CD8-positive, alpha-beta memory T cell (primary cell): ENCODE results near the gene RASGEF1C. TPM values are rescaled to one million over a fixed set of nuclear protein-coding genes. Genes with fewer than 3 reads are reported as not detected.
A peak's percentile ranks its signal among the peaks of the same experiment; 100 is the strongest.
"Not testable (repeated sequence)": the region's sequence is repeated elsewhere in the genome, so short reads cannot be mapped to it uniquely, and the experiment has no call there.

ENCODE experiments used
- CTCF ChIA-PET: fragments of 350-600 bp; sonication (Branson Sonifier 250); formaldehyde crosslinking; loops from one replicate; lab custom pipeline; 2021; ENCODE audit warnings: antibody characterized with exemption; lab: Charles Lee
- POLR2A ChIA-PET: fragments of 350-600 bp; sonication (Branson Sonifier 250); formaldehyde crosslinking; loops from one replicate; lab custom pipeline; 2021; ENCODE audit warnings: antibody characterized with exemption; lab: Charles Lee
- DNase-seq, 5 donors: peaks; one replicate each; pipeline versions ENCODE4 v3.0.0 to v3.0.0-alpha.2; 2020 to 2022; ENCODE audit warnings: mixed read lengths in 1 of 5
- H3K27ac ChIP-seq: one replicate; pipeline ENCODE4 v1.7.0; 2013; ENCODE audit warnings: low read depth, mild to moderate bottlenecking, low read length, moderate library complexity
- H3K27me3 ChIP-seq: 2 replicates; pipeline ENCODE4 v1.7.0; 2013; ENCODE audit warnings: low read length, mild to moderate bottlenecking; ENCODE audit not compliant: insufficient read depth, poor library complexity, severe bottlenecking
- H3K36me3 ChIP-seq: 2 replicates; pipeline ENCODE4 v1.7.0; 2013; ENCODE audit warnings: mild to moderate bottlenecking, low read length, moderate library complexity; ENCODE audit not compliant: insufficient read depth
- H3K4me1 ChIP-seq: 2 replicates; pipeline ENCODE4 v1.7.0; 2013; ENCODE audit warnings: mild to moderate bottlenecking, low read length, moderate library complexity; ENCODE audit not compliant: insufficient read depth
- H3K4me3 ChIP-seq: 2 replicates; pipeline ENCODE4 v1.7.0; 2013; ENCODE audit warnings: mild to moderate bottlenecking, low read length
- H3K9me3 ChIP-seq: 2 replicates; pipeline ENCODE4 v1.7.0; 2013; ENCODE audit warnings: mild to moderate bottlenecking, low read length
- H3K27ac Mint-ChIP-seq, 8 donors: one replicate each; pipeline ENCODE4 v1.8.0; 2020 to 2021; ENCODE audit warnings: mixed read lengths in 8 of 8, mild to moderate bottlenecking in 6 of 8, inconsistent platforms in 3 of 8, moderate library complexity in 3 of 8
- H3K27me3 Mint-ChIP-seq, 2 donors: one replicate each; pipeline ENCODE4 v1.8.0; 2020 to 2021; ENCODE audit warnings: mixed read lengths in 2 of 2, mild to moderate bottlenecking in 1 of 2, moderate library complexity in 1 of 2
- H3K36me3 Mint-ChIP-seq, 3 donors: one replicate each; pipeline ENCODE4 v1.8.0; 2020 to 2021; ENCODE audit warnings: mixed read lengths in 3 of 3, inconsistent platforms in 1 of 3, mild to moderate bottlenecking in 1 of 3
- H3K4me1 Mint-ChIP-seq, 3 donors: one replicate each; pipeline ENCODE4 v1.8.0; 2020 to 2021; ENCODE audit warnings: mixed read lengths in 3 of 3, inconsistent platforms in 1 of 3, mild to moderate bottlenecking in 1 of 3
- H3K4me3 Mint-ChIP-seq, 7 donors: one replicate each; pipeline ENCODE4 v1.8.0; 2020 to 2021; ENCODE audit warnings: mixed read lengths in 7 of 7, mild to moderate bottlenecking in 6 of 7, moderate library complexity in 4 of 7, inconsistent platforms in 2 of 7
- H3K9me3 Mint-ChIP-seq, 5 donors: one replicate each; pipeline ENCODE4 v1.8.0; 2020 to 2022; ENCODE audit warnings: mixed read lengths in 5 of 5, mild to moderate bottlenecking in 3 of 5, moderate library complexity in 2 of 5, inconsistent platforms in 1 of 5
- polyA plus RNA-seq: library from polyadenylated mRNA; unstranded; fragments of 300-500 nt; fragmentation: Illumina TruSeq; gene quantifications from one replicate; pipeline ENCODE4 v1.2.3, GENCODE V29; 2021
- total RNA-seq, 2 experiments: library from RNA; stranded (reverse); gene quantifications; one replicate each; pipeline ENCODE4 v1.2.3, GENCODE V29; 2021

RASGEF1C gene
- total and polyA plus RNA-seq, 3 experiments from 2014 or later: not detected

DNA sequence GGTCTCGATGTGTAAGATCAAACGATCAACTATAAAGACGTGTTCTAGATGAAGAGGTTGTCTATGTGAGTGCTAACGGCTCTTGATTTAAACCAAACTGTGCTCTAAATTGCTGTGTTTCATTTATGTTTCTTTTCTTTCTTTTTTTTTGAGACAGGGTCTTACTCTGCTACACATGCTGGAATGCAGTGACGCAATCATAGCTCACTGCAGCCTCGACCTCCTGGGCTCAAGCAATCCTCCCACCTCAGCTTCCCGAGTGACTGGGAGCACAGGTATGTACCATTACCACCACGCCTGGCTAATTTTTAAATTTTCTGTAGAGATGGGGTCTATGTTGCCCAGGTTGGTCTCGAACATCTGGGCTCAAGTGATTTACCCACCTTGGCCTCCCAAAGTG lies 113.5 kb downstream of the RASGEF1C start:
- H3K4me1 Mint-ChIP-seq: peaks cover 4 to 8% (median 7%) of the 10 kb centered on the region in 3 donors
- DNase-seq: no peak
- peaks cover 8 to 20% of the 10 kb centered on the region in 2 donors for H3K27me3 Mint-ChIP-seq
- CTCF ChIA-PET: no interaction called here
- POLR2A ChIA-PET: no interaction called here
- no peak overlapping the region for H3K4me3 Mint-ChIP-seq
- H3K27ac ChIP-seq: no peak overlapping the region
- no peaks in the 10 kb centered on the region for H3K36me3 ChIP-seq
- H3K9me3 ChIP-seq: no peaks in the 10 kb centered on the region
- no peaks in the 10 kb centered on the region for H3K9me3 Mint-ChIP-seq
- H3K27ac Mint-ChIP-seq: no peak overlapping the region
- no peaks in the 10 kb centered on the region for H3K36me3 Mint-ChIP-seq
- H3K27me3 ChIP-seq: no peaks in the 10 kb centered on the region
- H3K4me1 ChIP-seq: peaks cover 6% of the 10 kb centered on the region
- no peak overlapping the region for H3K4me3 ChIP-seq

DNA sequence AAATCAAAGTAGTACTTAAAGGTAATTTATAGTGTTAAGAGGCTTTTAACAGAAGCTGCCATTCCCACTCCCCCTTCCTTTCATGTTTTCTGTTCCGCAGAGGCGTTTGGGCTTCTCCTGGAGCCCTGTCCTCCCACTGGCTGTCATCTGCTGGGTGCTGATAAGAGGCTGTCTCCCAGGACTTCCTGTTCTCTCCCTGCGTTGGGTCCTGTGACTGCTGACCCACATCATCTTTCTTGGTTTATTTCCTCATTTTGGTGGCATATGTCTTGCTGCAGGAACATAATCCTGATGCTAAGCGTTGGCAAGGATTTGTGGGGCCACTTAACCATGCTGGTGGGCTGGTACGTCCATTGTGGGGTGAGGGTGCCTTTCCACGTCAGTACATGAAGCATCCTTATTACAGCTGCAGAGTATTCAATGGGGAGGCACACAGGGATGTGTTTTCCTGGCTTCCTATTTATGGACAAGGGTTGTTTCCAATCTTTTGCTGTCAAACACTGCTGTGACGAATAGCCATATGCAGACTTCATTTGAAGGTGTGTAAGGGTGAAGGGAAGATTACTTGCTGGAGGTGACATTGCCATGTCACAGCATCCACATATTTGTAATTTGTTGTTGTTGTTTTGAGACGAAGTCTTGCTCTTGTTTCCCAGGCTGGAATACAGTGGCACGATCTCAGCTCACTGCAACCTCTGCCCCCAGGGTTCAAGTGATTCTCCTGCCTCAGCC lies 115.2 kb downstream of the RASGEF1C start:
- Histone ChIP-seq H3K27me3 (no peaks in the 10 kb centered on the region), H3K36me3 (no peaks in the 10 kb centered on the region), H3K27ac (no peak overlapping the region), H3K9me3 (no peaks in the 10 kb centered on the region), H3K4me1 (peaks cover 6% of the 10 kb centered on the region), H3K4me3 (no peak overlapping the region)
- ChIA-PET POLR2A (no interaction called here), CTCF (interaction anchor here (1.3 kb wide), 1 partner anchor 15 kb away, joined by 3 read pairs; no protein-coding TSS in a partner anchor)
- peaks cover 8 to 20% of the 10 kb centered on the region in 2 donors for H3K27me3 Mint-ChIP-seq
- H3K36me3 Mint-ChIP-seq: no peaks in the 10 kb centered on the region
- H3K9me3 Mint-ChIP-seq: no peaks in the 10 kb centered on the region
- H3K4me3 Mint-ChIP-seq: no peak overlapping the region
- peaks cover 8 to 12% (median 12%) of the 10 kb centered on the region in 3 donors for H3K4me1 Mint-ChIP-seq
- DNase-seq: no peak
- no peak overlapping the region for H3K27ac Mint-ChIP-seq

DNA sequence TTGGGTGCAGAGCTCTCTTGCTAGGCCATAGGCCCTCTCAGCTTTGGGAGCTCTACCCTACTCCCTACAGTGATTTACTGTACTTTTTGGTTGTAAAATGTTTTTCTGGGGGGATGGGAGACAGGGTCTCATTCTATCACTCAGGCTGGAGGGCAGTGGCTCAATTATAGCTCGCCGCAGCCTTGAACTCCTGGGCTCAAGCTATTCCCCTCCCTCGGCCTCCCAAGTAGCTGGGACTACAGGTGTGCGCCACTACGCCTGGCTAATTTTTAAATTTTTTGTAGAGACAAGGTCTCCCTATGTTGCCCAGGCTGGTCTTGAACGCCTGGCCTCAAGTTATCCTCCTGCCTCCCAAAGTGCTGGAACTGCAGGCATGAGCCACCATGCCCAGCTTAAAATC lies 115.8 kb downstream of the RASGEF1C start:
- no peaks in the 10 kb centered on the region for H3K9me3 ChIP-seq
- ChIA-PET CTCF (interaction anchor here (1.3 kb wide), 1 partner anchor 14 kb away, joined by 3 read pairs; no protein-coding TSS in a partner anchor), POLR2A (no interaction called here)
- no peak for DNase-seq
- peak overlapping the region in 1 of 7 donors; percentile 59 for H3K4me3 Mint-ChIP-seq
- no peaks in the 10 kb centered on the region for H3K27me3 ChIP-seq
- H3K4me3 ChIP-seq: no peak overlapping the region
- no peaks in the 10 kb centered on the region for H3K36me3 ChIP-seq
- no peak overlapping the region for H3K27ac ChIP-seq
- no peaks in the 10 kb centered on the region for H3K9me3 Mint-ChIP-seq
- peak overlapping the region in 1 of 8 donors; percentile 17 for H3K27ac Mint-ChIP-seq
- peaks cover 8 to 17% of the 10 kb centered on the region in 2 donors for H3K27me3 Mint-ChIP-seq
- no peaks in the 10 kb centered on the region for H3K36me3 Mint-ChIP-seq
- peaks cover 8 to 12% (median 12%) of the 10 kb centered on the region in 3 donors for H3K4me1 Mint-ChIP-seq
- peaks cover 6% of the 10 kb centered on the region for H3K4me1 ChIP-seq

DNA sequence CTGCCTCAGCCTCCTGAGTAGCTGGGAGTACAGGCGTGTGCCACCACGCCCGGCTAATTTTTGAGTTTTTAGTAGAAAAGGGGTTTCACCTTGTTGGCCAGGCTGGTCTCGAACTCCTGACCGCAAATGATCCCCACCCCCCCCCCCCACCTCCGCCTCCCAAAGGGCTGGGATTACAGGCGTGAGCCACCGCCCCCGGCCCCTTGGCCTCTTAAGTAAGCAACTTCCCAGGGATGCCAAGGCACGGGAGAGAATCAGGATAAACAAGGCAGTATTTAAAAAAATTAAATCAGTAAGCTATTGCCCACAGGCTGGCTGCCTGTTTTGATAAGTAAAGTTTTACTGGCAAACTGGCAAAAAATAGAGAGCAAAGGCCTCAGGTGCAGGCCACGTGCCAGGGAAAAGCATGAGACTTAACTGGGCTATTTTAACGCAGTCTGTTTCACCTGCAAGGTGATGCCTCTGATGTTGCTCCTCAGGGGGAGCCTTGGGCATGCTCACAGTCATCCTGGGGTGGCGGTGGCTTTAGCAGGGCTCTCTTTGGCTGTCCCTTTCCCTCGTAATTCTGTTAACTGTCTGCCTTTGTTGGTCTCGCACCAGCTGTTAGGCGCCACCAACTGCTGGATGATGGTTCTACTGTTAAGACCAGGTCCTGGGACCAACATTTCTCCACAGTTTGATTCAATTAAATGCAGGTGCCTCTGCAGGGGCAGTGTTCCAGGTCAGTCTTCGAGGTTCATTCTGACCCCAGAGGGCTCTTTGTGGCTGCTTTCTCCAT lies 118.1 kb downstream of the RASGEF1C start:
- ChIA-PET POLR2A (no interaction called here), CTCF (interaction anchor here (0.6 to 3.3 kb wide), 5 partner anchors 11 to 494 kb away, joined by 3 to 21 read pairs (median 3); no protein-coding TSS in a partner anchor)
- DNase-seq: no peak
- H3K27me3 ChIP-seq: no peaks in the 10 kb centered on the region
- peak overlapping the region in 2 of 8 donors; percentile 22 to 45 for H3K27ac Mint-ChIP-seq
- no peak overlapping the region for H3K27ac ChIP-seq
- peak overlapping the region; percentile 32 to 87 (median 70) for H3K4me3 Mint-ChIP-seq
- H3K36me3 Mint-ChIP-seq: no peaks in the 10 kb centered on the region
- peaks cover 1 to 9% of the 10 kb centered on the region in 2 donors for H3K27me3 Mint-ChIP-seq
- H3K4me3 ChIP-seq: no peak overlapping the region
- no peaks in the 10 kb centered on the region for H3K9me3 Mint-ChIP-seq
- H3K9me3 ChIP-seq: no peaks in the 10 kb centered on the region
- peaks cover 8 to 19% (median 16%) of the 10 kb centered on the region in 3 donors for H3K4me1 Mint-ChIP-seq
- no peaks in the 10 kb centered on the region for H3K36me3 ChIP-seq
- peaks cover 6% of the 10 kb centered on the region for H3K4me1 ChIP-seq

DNA sequence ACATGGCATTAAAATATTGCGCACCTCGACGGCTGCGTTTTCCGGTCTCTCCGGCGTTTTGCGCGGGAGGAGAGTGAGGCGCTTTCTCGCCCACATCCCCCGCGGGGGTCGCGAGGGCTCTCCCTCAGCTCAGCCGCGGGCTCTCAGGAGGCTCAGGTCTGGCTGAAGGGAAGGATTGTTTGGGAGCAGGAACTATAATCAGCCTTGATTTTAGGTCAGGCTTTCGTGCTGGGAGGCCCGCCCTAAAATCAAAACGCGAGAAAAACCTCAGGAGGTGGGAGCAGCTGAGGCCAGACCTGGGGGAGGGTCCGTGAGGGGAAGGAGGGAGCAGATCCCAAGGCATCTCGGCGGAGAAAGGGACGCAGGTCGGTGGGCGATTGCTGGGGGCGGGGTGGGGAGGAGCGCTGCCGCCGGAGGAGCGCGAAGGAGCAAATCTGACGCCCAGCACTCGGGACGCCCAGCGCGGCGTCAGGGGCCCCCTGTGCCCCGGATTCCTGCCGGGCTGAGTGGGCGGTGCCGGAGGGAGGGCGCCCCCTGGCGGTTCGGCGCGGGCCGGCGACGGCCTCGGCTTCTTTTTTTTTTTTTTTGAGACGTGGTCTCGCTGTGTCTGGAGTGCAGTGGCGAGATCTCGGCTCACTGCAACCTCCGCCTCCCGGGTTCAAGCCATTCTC lies 118.8 kb downstream of the RASGEF1C start:
- Histone ChIP-seq H3K36me3 (no peaks in the 10 kb centered on the region), H3K27ac (no peak overlapping the region), H3K4me1 (peaks cover 6% of the 10 kb centered on the region), H3K4me3 (peak overlapping the region; percentile 67), H3K9me3 (no peaks in the 10 kb centered on the region), H3K27me3 (no peaks in the 10 kb centered on the region)
- peaks cover 12 to 26% (median 21%) of the 10 kb centered on the region in 3 donors for H3K4me1 Mint-ChIP-seq
- peak overlapping the region; percentile 66 to 92 (median 86) for H3K4me3 Mint-ChIP-seq
- no peaks in the 10 kb centered on the region for H3K36me3 Mint-ChIP-seq
- DNase-seq: peak; percentile 72 to 84 (median 79)
- peak overlapping the region in 7 of 8 donors; percentile 19 to 96 (median 78) for H3K27ac Mint-ChIP-seq
- no peaks in the 10 kb centered on the region for H3K9me3 Mint-ChIP-seq
- POLR2A ChIA-PET: no interaction called here
- CTCF ChIA-PET: interaction anchor here (0.7 to 3.3 kb wide), 5 partner anchors 10 to 495 kb away, joined by 3 to 21 read pairs (median 3); no protein-coding TSS in a partner anchor
- H3K27me3 Mint-ChIP-seq: peaks cover 4% of the 10 kb centered on the region in 2 donors

DNA sequence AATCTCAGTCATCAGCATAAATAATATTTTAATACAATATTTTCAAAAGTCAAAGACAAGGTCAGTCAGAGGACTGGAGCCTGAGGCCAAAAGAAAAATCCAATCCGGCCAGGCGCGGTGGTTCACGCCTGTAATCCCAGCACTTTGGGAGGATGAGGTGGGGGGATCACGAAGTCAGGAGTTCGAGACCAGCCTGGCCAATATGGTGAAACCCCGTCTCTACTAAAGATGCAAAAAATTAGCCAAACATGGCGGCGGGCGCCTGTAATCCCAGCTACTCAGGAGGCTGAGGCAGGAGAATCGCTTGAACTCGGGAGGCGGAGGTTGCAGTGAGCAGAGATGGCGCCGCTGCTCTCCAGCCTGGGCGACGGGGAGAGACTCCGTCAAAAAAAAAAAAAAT lies 119.4 kb downstream of the RASGEF1C start:
- H3K4me3 Mint-ChIP-seq: peak overlapping the region; percentile 58 to 92 (median 86)
- H3K4me1 ChIP-seq, H3K27me3 ChIP-seq, H3K9me3 ChIP-seq, H3K36me3 Mint-ChIP-seq, DNase-seq, H3K27ac ChIP-seq, POLR2A ChIA-PET, H3K4me3 ChIP-seq, H3K36me3 ChIP-seq, H3K27me3 Mint-ChIP-seq, H3K9me3 Mint-ChIP-seq: not testable (repeated sequence)
- H3K27ac Mint-ChIP-seq: peak overlapping the region in 4 of 8 donors; percentile 14 to 78 (median 58)
- CTCF ChIA-PET: interaction anchor here (0.7 to 3.3 kb wide), 2 partner anchors 9 to 12 kb away, joined by 3 to 21 read pairs; no protein-coding TSS in a partner anchor
- H3K4me1 Mint-ChIP-seq: peaks cover 12 to 31% (median 21%) of the 10 kb centered on the region in 3 donors

DNA sequence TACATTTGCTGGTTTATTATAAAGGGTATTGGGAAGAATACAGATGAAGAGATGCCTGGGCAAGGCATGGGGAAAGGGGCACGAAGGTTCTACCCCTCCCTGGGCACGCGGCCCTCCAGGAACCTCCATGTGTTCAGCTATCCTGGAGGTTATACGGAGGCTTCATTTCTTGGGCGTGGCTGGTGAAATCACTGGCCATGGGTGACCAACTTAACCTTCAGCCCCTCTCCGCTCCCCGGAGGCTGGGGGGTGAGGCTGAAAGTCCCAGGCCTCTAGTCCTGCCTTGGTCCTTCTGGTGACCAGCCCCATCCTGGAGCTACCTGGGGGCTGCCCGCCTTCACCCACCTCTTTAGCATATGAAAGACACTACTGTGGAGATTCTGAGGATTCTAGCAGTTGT lies 120.5 kb downstream of the RASGEF1C start:
- CTCF ChIA-PET: no interaction called here
- Mint-ChIP-seq H3K9me3 (no peaks in the 10 kb centered on the region), H3K4me3 (peak overlapping the region in 5 of 7 donors; percentile 9 to 67 (median 33)), H3K27me3 (peaks cover 4 to 7% of the 10 kb centered on the region in 2 donors), H3K36me3 (no peaks in the 10 kb centered on the region), H3K4me1 (peaks cover 12 to 31% (median 21%) of the 10 kb centered on the region in 3 donors), H3K27ac (peak overlapping the region in 1 of 8 donors; percentile 11)
- Histone ChIP-seq H3K9me3 (no peaks in the 10 kb centered on the region), H3K4me3 (no peak overlapping the region), H3K4me1 (peaks cover 6% of the 10 kb centered on the region), H3K27ac (no peak overlapping the region), H3K36me3 (no peaks in the 10 kb centered on the region), H3K27me3 (no peaks in the 10 kb centered on the region)
- POLR2A ChIA-PET: no interaction called here
- no peak for DNase-seq
